ENCODE data around the gene AOPEP.

GRCh38 chr9:94885854-94886447 is 159.5 kb downstream of the AOPEP start:
- no peak for TF ChIP-seq NFIC (IDR thresholded peaks at IDR 0.05; ENCODE audit: borderline replicate concordance)
- no peak for TF ChIP-seq MAX (IDR thresholded peaks at IDR 0.05; ENCODE audit: low read depth)
- TF ChIP-seq JUND (IDR thresholded peaks at IDR 0.05) = no peak
- TF ChIP-seq TAF1 (IDR thresholded peaks at IDR 0.05; ENCODE audit: borderline replicate concordance, low read depth, low read length) = no peak
- TF ChIP-seq, protein P1, sequence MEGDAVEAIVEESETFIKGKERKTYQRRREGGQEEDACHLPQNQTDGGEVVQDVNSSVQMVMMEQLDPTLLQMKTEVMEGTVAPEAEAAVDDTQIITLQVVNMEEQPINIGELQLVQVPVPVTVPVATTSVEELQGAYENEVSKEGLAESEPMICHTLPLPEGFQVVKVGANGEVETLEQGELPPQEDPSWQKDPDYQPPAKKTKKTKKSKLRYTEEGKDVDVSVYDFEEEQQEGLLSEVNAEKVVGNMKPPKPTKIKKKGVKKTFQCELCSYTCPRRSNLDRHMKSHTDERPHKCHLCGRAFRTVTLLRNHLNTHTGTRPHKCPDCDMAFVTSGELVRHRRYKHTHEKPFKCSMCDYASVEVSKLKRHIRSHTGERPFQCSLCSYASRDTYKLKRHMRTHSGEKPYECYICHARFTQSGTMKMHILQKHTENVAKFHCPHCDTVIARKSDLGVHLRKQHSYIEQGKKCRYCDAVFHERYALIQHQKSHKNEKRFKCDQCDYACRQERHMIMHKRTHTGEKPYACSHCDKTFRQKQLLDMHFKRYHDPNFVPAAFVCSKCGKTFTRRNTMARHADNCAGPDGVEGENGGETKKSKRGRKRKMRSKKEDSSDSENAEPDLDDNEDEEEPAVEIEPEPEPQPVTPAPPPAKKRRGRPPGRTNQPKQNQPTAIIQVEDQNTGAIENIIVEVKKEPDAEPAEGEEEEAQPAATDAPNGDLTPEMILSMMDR (IDR thresholded peaks at IDR 0.05) = no peak
- TF ChIP-seq NRF1 (IDR thresholded peaks at IDR 0.05; ENCODE audit: low read depth, low read length) = no peak
- no peak for TF ChIP-seq MXI1 (IDR thresholded peaks at IDR 0.05; ENCODE audit: low read depth, low read length)
